Stomach (tissue), 9 donors: ENCODE results near the gene C4orf54. TPM values are rescaled to one million over a fixed set of nuclear protein-coding genes. Genes with fewer than 3 reads are reported as not detected.

Source experiments
- DNase-seq, 2 donors: peaks; one replicate each; pipeline versions ENCODE4 v3.0.0 to v3.0.0-alpha.2; 2013 to 2019
- H3K27ac ChIP-seq, 5 donors: fragments of 200-600 bp in 4 of 5; sonication (generic) in 4 of 5; one replicate each; pipeline ENCODE4 v1.5.1; 2013 to 2019; ENCODE audit warnings: mild to moderate bottlenecking in 1 of 5, moderate library complexity in 1 of 5
- H3K27me3 ChIP-seq, 3 donors: fragments of 200-600 bp; sonication (generic); one replicate each; pipeline ENCODE4 v1.5.1; 2017 to 2019; ENCODE audit warnings: mixed run types in 1 of 3
- H3K36me3 ChIP-seq, 4 donors: fragments of 200-600 bp; sonication (generic); 1 replicate in 3 of 4; 2 replicates in 1 of 4; pipeline ENCODE4 v1.5.1; 2016 to 2019
- H3K4me1 ChIP-seq, 4 donors: fragments of 200-600 bp; sonication (generic); one replicate each; pipeline ENCODE4 v1.5.1; 2016 to 2019
- H3K4me3 ChIP-seq, 4 donors: fragments of 200-600 bp; sonication (generic) in 3 of 4; one replicate each; pipeline ENCODE4 v1.5.1; 2016 to 2019; ENCODE audit warnings: mild to moderate bottlenecking in 1 of 4
- H3K9me3 ChIP-seq, 4 donors: fragments of 200-600 bp; sonication (generic); one replicate each; pipeline ENCODE4 v1.5.1; 2016 to 2019
- EP300 ChIP-seq: sonication (generic); formaldehyde crosslinking; IDR thresholded peaks from one replicate; pipeline ENCODE4 v1.6.1; 2017; ENCODE audit warnings: antibody characterized with exemption
- POLR2A ChIP-seq, 4 donors: fragments of 450-650 bp; IDR thresholded peaks; one replicate each; pipeline ENCODE4 v1.6.1; 2016; ENCODE audit warnings: antibody characterized with exemption in 4 of 4, control low read depth in 2 of 4, mild to moderate bottlenecking in 1 of 4, moderate library complexity in 1 of 4
- POLR2AphosphoS5 ChIP-seq, 3 donors: sonication (generic); formaldehyde crosslinking; IDR thresholded peaks; one replicate each; pipeline ENCODE4 v1.6.1; 2016; ENCODE audit warnings: antibody characterized with exemption in 3 of 3
- WGBS, 5 donors: extraction: QIAGEN DNeasy Blood & Tissue Kit in 3 of 5; methylation state at CpG; one replicate each; pipeline versions ENCODE4 v1.1.5 to v1.1.7; 2013 to 2018; 5-methylcytosine and 5-hydroxymethylcytosine counted together
- intact Hi-C: fragments of 100-400 bp; cut with DNase I; formaldehyde crosslinking; loops from one replicate; pipeline ENCODE4 v1.15.1; 2023; ENCODE audit warnings: low total_unique reads
- polyA plus RNA-seq, 3 donors: library from polyadenylated mRNA; stranded (reverse); fragments of 200-250 nt; gene quantifications; one replicate each; pipeline ENCODE4 v1.2.3, GENCODE V29; 2013
- total RNA-seq, 5 donors: library from RNA; depleted of rRNA; stranded (reverse); fragments of >200 nt; gene quantifications; one replicate each; pipeline versions ENCODE4 v1.1.0 to v1.2.3, GENCODE V29; 2014 to 2016
- TF ChIP-seq, protein P1 (sequence below), 7 experiments: fragments of 450-650 bp in 4 of 7; fragments of 200-600 bp in 3 of 7; sonication (generic) in 3 of 7; IDR thresholded peaks; one replicate each; pipeline ENCODE4 v1.5.1; 2016 to 2019; ENCODE audit warnings: antibody characterized with exemption in 7 of 7, control low read depth in 2 of 7, mild to moderate bottlenecking in 1 of 7
- donor health status: healthy with polysubstance abuse.
- donor health status: Bipolar disorder and iron deficiency.
- donor health status: healthy.

Gene C4orf54
- total and polyA plus RNA-seq, 8 donors: under 0.01 to 0.15 TPM; not detected in 6

DNA sequence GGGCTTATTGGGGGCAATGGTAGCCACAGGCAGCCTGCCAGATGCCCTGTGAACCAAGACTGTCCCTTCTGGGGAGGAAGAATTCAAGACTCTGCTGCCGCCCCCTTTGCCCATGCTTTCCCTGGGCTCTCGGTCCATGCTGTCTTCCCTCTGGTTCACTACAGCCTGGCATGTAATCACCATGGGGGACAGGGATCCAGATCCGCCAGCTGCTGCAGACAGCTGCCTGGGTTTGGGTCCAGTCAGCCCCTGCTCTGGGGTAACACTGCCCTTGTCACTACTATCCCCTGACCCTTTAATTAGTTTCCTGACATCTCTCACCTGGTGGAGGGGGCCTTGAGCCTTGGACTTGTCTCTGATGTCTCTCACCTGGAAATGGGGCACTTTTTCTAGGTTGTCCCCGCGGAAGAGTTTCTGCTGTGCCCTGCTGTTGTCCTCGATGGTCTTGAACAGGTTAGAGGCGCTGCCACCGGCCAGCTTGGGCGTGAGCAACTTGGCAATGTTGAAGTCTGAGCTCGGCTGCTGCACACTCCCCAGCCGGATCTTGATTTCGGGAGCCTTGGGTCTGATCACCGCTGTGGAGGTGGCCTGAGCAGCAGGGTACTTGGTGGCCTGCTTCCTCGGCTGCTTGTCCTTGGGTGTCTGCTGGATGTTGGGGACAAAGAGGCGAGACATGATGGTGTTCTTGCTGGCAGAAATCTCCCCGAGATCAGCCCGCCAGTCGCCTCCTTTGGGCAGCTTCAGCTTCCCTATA is 6.4 kb downstream of the C4orf54 start:
- no peak for DNase-seq
- H3K27ac ChIP-seq: no peak overlapping the region
- H3K27me3 ChIP-seq: no peaks in the 10 kb centered on the region
- no peaks in the 10 kb centered on the region for H3K4me1 ChIP-seq
- no peaks in the 10 kb centered on the region for H3K9me3 ChIP-seq
- intact Hi-C loops: no loop called here
- no peak for TF ChIP-seq POLR2AphosphoS5 (IDR thresholded peaks at IDR 0.05)
- no peak for TF ChIP-seq EP300
- TF ChIP-seq, protein P1, sequence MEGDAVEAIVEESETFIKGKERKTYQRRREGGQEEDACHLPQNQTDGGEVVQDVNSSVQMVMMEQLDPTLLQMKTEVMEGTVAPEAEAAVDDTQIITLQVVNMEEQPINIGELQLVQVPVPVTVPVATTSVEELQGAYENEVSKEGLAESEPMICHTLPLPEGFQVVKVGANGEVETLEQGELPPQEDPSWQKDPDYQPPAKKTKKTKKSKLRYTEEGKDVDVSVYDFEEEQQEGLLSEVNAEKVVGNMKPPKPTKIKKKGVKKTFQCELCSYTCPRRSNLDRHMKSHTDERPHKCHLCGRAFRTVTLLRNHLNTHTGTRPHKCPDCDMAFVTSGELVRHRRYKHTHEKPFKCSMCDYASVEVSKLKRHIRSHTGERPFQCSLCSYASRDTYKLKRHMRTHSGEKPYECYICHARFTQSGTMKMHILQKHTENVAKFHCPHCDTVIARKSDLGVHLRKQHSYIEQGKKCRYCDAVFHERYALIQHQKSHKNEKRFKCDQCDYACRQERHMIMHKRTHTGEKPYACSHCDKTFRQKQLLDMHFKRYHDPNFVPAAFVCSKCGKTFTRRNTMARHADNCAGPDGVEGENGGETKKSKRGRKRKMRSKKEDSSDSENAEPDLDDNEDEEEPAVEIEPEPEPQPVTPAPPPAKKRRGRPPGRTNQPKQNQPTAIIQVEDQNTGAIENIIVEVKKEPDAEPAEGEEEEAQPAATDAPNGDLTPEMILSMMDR (IDR thresholded peaks at IDR 0.05): no peak
- TF ChIP-seq POLR2A (IDR thresholded peaks at IDR 0.05): no peak
- WGBS, 5 donors: 91 to 96% (median 92%) methylated on average over 18 of the region's 18 CpGs
- no peak overlapping the region for H3K4me3 ChIP-seq
- H3K36me3 ChIP-seq: no peaks in the 10 kb centered on the region

DNA sequence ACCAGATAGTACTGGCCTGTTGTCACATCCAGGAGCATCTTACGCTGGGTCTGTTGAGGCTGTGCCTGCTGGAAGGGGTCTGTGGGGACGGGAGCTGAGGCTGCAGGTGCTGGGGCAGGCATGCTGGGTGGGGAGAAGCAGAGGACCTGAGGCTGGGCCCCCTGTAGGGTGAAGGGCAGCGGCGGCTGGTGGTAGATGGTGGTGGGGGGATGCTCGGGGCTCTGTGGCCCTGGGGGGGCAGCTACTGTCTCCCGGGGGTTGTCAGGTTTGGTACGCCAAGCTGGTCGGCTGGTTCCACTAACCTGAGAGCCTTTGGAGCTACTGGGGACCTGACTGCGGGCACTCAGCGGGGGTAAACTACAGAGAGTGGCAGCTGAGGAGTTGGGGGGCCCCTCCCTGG is 7.8 kb downstream of the C4orf54 start:
- TF ChIP-seq POLR2A (IDR thresholded peaks at IDR 0.05) (no peak), EP300 (no peak), POLR2AphosphoS5 (IDR thresholded peaks at IDR 0.05) (no peak)
- TF ChIP-seq, protein P1 (IDR thresholded peaks at IDR 0.05): no peak
- no peak for DNase-seq
- no peaks in the 10 kb centered on the region for H3K27me3 ChIP-seq
- 88 to 92% (median 90%) methylated on average over 7 to 10 of the region's 10 CpGs for WGBS, 5 donors
- no peaks in the 10 kb centered on the region for H3K36me3 ChIP-seq
- no peak overlapping the region for H3K4me3 ChIP-seq
- H3K27ac ChIP-seq: no peak overlapping the region
- H3K9me3 ChIP-seq: no peaks in the 10 kb centered on the region
- intact Hi-C loops: no loop called here
- H3K4me1 ChIP-seq: no peaks in the 10 kb centered on the region

DNA sequence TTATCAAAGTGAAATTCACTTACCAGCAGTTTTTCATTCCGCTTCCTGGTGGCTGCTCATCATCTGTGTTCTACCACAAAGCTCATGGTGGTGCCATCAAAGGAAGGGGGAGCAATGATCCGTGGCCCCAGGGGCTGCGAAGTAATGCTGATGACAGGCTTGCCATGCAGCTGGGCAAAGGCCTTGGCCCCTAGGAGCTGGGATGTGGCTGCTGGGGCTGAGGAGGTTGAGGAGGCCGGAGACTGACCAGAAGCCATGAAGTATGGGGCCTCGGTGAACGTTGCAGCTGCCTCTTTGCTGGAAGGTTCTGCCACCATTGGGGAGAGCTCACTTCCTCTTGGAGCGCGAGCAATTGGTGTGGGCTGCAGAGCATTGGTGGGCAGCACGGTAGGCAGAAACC is 8.4 kb downstream of the C4orf54 start:
- Histone ChIP-seq H3K4me1 (peaks cover 0 to 5% (median 0%) of the 10 kb centered on the region in 4 donors), H3K36me3 (no peaks in the 10 kb centered on the region), H3K27me3 (no peaks in the 10 kb centered on the region), H3K4me3 (no peak overlapping the region), H3K27ac (no peak overlapping the region), H3K9me3 (no peaks in the 10 kb centered on the region)
- TF ChIP-seq POLR2AphosphoS5 (IDR thresholded peaks at IDR 0.05) (no peak), EP300 (no peak), POLR2A (IDR thresholded peaks at IDR 0.05) (no peak)
- TF ChIP-seq, protein P1 (IDR thresholded peaks at IDR 0.05): no peak
- WGBS, 5 donors: 92 to 95% (median 93%) methylated on average over 5 to 9 of the region's 9 CpGs
- DNase-seq: no peak
- intact Hi-C loops: no loop called here

DNA sequence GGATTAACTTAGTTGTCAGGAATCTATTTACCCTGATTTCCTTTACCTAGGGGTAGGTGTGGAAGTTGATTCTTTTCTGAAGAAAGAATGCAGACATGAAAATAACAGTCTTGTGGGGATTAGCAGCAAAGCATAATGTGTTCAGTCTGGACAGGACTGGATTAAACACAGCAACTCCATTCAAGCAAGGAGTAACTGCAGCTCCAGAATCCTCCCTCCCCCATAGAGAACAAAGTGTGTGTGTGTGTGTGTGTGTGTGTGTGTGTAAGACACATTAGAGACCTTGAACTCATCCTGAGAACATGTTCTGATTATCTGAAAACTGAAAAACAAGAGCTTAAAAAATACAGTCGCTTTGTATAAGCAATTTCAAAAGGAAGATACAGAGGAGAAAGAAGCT is 9.3 kb downstream of the C4orf54 start:
- TF ChIP-seq EP300: no peak
- TF ChIP-seq, protein P1 (IDR thresholded peaks at IDR 0.05): no peak
- Histone ChIP-seq H3K27me3 (no peaks in the 10 kb centered on the region), H3K4me1 (peaks cover 0 to 13% (median 2%) of the 10 kb centered on the region in 4 donors), H3K36me3 (no peaks in the 10 kb centered on the region), H3K4me3 (no peak overlapping the region), H3K9me3 (no peaks in the 10 kb centered on the region), H3K27ac (no peak overlapping the region)
- 71 to 90% (median 83%) methylated on average over 1 of the region's 1 CpG for WGBS, 5 donors
- intact Hi-C loops: no loop called here
- no peak for DNase-seq
